Tibial nerve (tissue), 4 donors: ENCODE results near the gene ALAS1.

ENCODE experiments used
- CTCF ChIP-seq, 5 experiments: fragments of 200-600 bp in 3 of 5; fragments of 450-650 bp in 2 of 5; sonication (generic) in 3 of 5; IDR thresholded peaks; one replicate each; pipeline ENCODE4 v1.5.1; 2016 to 2019; ENCODE audit warnings: antibody characterized with exemption in 5 of 5, mild to moderate bottlenecking in 3 of 5, moderate library complexity in 2 of 5
- EP300 ChIP-seq, 2 donors: sonication (generic); formaldehyde crosslinking; IDR thresholded peaks; one replicate each; pipeline ENCODE4 v1.6.1; 2017; ENCODE audit warnings: antibody characterized with exemption in 2 of 2, mild to moderate bottlenecking in 1 of 2
- POLR2A ChIP-seq, 2 donors: fragments of 450-650 bp; IDR thresholded peaks; one replicate each; pipeline ENCODE4 v1.6.1; 2017; ENCODE audit warnings: antibody characterized with exemption in 2 of 2, mild to moderate bottlenecking in 2 of 2, moderate library complexity in 2 of 2

DNA sequence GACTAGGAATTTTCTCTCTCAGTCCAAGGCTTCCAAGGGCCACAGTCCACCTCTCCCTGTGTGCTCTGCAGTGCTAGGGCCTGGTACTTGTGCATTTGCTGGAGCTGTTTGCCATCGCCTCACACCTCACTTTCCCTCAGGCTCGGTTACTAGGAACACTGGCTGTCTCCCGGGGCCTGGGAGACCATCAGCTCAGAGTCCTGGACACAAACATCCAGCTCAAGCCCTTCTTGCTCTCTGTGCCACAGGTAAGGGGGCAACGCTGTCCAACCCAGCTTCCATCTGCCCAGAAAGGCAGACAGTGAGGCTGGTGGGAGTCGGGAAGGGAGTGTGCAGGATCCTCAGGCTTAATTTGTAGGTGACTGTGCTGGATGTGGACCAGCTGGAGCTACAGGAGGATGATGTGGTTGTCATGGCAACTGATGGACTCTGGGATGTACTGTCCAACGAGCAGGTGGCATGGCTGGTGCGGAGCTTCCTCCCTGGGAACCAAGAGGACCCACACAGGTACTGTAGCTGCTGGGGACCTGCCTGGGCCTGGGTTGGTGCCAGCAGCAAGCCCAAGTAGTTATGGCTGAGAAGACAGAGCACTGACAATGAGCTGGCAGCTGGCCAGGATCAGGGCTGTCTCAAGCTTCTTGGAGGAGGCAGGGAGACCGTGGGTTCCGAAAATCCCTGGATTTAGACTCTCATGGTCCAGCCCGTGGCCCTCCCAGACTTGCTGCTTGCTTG lies 51.0 kb downstream of the ALAS1 start:
- TF ChIP-seq CTCF (IDR thresholded peaks at IDR 0.05) (no peak), POLR2A (IDR thresholded peaks at IDR 0.05) (no peak), EP300 (IDR thresholded peaks at IDR 0.05) (no peak)
